IMR-90 (cell line): ENCODE results near the gene SLC25A11. TPM values are rescaled to one million over a fixed set of nuclear protein-coding genes. Genes with fewer than 3 reads are reported as not detected.

Experiments
- ATAC-seq: fragments of 200-7000 bp; cut with Tn5 transposase; 2 replicates; pipeline ENCODE4 v1.9.1; 2020; ENCODE audit warnings: low read depth, mild to moderate bottlenecking, moderate library complexity
- BruUV-seq: library from RNA; stranded (reverse); fragments of 400-500 nt; replicated peaks from 2 replicates; lab custom pipeline; 2021; lab: Mats Ljungman, UMichigan
- CTCF ChIA-PET: fragments of 300-600 bp; formaldehyde crosslinking; extraction: SDS; loops from one replicate; lab custom pipeline; 2021; ENCODE audit warnings: antibody characterized with exemption; lab: Yijun Ruan, JAX
- POLR2A ChIA-PET: fragments of 300-600 bp; sonication (Branson Sonifier 250); formaldehyde crosslinking; loops from one replicate; lab custom pipeline; 2022; ENCODE audit warnings: antibody characterized with exemption; ENCODE audit not compliant: unreplicated experiment; lab: Charles Lee
- DNase-seq: peaks from one replicate; pipeline ENCODE4 v3.0.0; 2013
- H2AFZ ChIP-seq: replicated peaks from 2 replicates; pipeline ENCODE3; 2013; ENCODE audit warnings: low read length, mild to moderate bottlenecking; ENCODE audit not compliant: poor library complexity
- H2AK5ac ChIP-seq: 2 replicates; pipeline ENCODE4 v1.6.1; 2013; ENCODE audit warnings: low read depth, low read length, inconsistent platforms
- H2AK9ac ChIP-seq: replicated peaks from 2 replicates; pipeline ENCODE3; 2013; ENCODE audit warnings: mild to moderate bottlenecking, low read depth, low read length, moderate library complexity; ENCODE audit not compliant: poor library complexity
- H2BK120ac ChIP-seq: 2 replicates; pipeline ENCODE4 v1.6.1; 2013; ENCODE audit warnings: low read depth, low read length, inconsistent platforms
- H2BK15ac ChIP-seq: 3 replicates; pipeline ENCODE4 v1.6.1; 2013; ENCODE audit warnings: low read depth, low read length, inconsistent platforms
- H2BK20ac ChIP-seq: 2 replicates; pipeline ENCODE4 v1.6.1; 2013; ENCODE audit warnings: low read depth, mild to moderate bottlenecking, inconsistent platforms, low read length, moderate library complexity
- H2BK5ac ChIP-seq: 2 replicates; pipeline ENCODE4 v1.6.1; 2013; ENCODE audit warnings: mild to moderate bottlenecking, low read depth, low read length, inconsistent platforms; ENCODE audit not compliant: poor library complexity, severe bottlenecking
- H3K14ac ChIP-seq: replicated peaks from 2 replicates; pipeline ENCODE4 v1.6.1; 2013; ENCODE audit warnings: low read depth, low read length, inconsistent platforms
- H3K18ac ChIP-seq: 2 replicates; pipeline ENCODE4 v1.6.1; 2013; ENCODE audit warnings: low read depth, low read length, control low read depth
- H3K23ac ChIP-seq: 2 replicates; pipeline ENCODE4 v1.6.1; 2013; ENCODE audit warnings: low read depth, low read length, inconsistent platforms
- H3K27ac ChIP-seq: 2 replicates; pipeline ENCODE4 v1.5.1; 2013; ENCODE audit warnings: mild to moderate bottlenecking, control low read depth, low read length; ENCODE audit not compliant: insufficient read depth
- H3K27me3 ChIP-seq: 2 replicates; pipeline ENCODE4 v1.6.1; 2013; ENCODE audit warnings: low read length; ENCODE audit not compliant: control insufficient read depth, insufficient read depth
- H3K36me3 ChIP-seq: 2 replicates; pipeline ENCODE4 v1.6.1; 2013; ENCODE audit warnings: low read length, mixed read lengths; ENCODE audit not compliant: control insufficient read depth, insufficient read depth
- H3K4ac ChIP-seq: 2 replicates; pipeline ENCODE4 v1.6.1; 2013; ENCODE audit warnings: low read depth, low read length, inconsistent platforms
- H3K4me1 ChIP-seq: 2 replicates; pipeline ENCODE4 v1.6.1; 2013; ENCODE audit warnings: low read length, mixed read lengths; ENCODE audit not compliant: control insufficient read depth, insufficient read depth
- H3K4me2 ChIP-seq: 2 replicates; pipeline ENCODE4 v1.6.1; 2013; ENCODE audit warnings: low read depth, mild to moderate bottlenecking, control low read depth, low read length, moderate library complexity
- H3K4me3 ChIP-seq: 2 replicates; pipeline ENCODE4 v1.5.1; 2013; ENCODE audit warnings: low read depth, mild to moderate bottlenecking, control low read depth, low read length, moderate library complexity; ENCODE audit not compliant: insufficient read depth
- H3K56ac ChIP-seq: 2 replicates; pipeline ENCODE4 v1.6.1; 2013; ENCODE audit warnings: low read length, inconsistent platforms; ENCODE audit not compliant: insufficient read depth; ENCODE audit errors: extremely low read depth
- H3K79me1 ChIP-seq, 2 experiments: 2 replicates each; pipeline ENCODE4 v1.6.1; 2013; ENCODE audit warnings: low read length in 2 of 2, inconsistent platforms in 1 of 2, low read depth in 1 of 2
- H3K9ac ChIP-seq: 2 replicates; pipeline ENCODE4 v1.6.1; 2013; ENCODE audit warnings: low read depth, low read length, control low read depth
- H3K9me1 ChIP-seq: 2 replicates; pipeline ENCODE4 v1.6.1; 2013; ENCODE audit warnings: low read length, inconsistent platforms; ENCODE audit not compliant: insufficient read depth
- H3K9me3 ChIP-seq: 2 replicates; pipeline ENCODE4 v1.6.1; 2013; ENCODE audit warnings: low read length; ENCODE audit not compliant: control insufficient read depth, insufficient read depth
- H4K20me1 ChIP-seq: 2 replicates; pipeline ENCODE4 v1.6.1; 2013; ENCODE audit warnings: low read length, inconsistent platforms; ENCODE audit not compliant: insufficient read depth
- H4K5ac ChIP-seq: 2 replicates; pipeline ENCODE4 v1.6.1; 2013; ENCODE audit warnings: mild to moderate bottlenecking, low read depth, low read length, control low read depth
- H4K8ac ChIP-seq, 2 experiments: 2 replicates each; pipeline ENCODE4 v1.6.1; 2013; ENCODE audit warnings: low read depth in 2 of 2, low read length in 2 of 2, control low read depth in 1 of 2, inconsistent platforms in 1 of 2
- H4K91ac ChIP-seq: 2 replicates; pipeline ENCODE4 v1.6.1; 2013; ENCODE audit warnings: low read depth, low read length, inconsistent platforms; ENCODE audit not compliant: insufficient read depth
- BHLHE40 ChIP-seq: fragments of 150-350 bp; IDR thresholded peaks from 2 replicates; pipeline ENCODE4 v1.6.1; 2016; ENCODE audit warnings: mild to moderate bottlenecking, low read depth, low read length
- CEBPB ChIP-seq: IDR thresholded peaks from 2 replicates; pipeline ENCODE4 v1.6.1; 2012; ENCODE audit warnings: low read depth, low read length, improper control_type of control experiment
- CHD1 ChIP-seq: IDR thresholded peaks from 2 replicates; pipeline ENCODE4 v1.6.1; 2012; ENCODE audit warnings: low read depth, low read length, improper control_type of control experiment
- FOS ChIP-seq: fragments of 150-350 bp; IDR thresholded peaks from 2 replicates; pipeline ENCODE4 v1.6.1; 2016; ENCODE audit warnings: low read depth, low read length
- MAFK ChIP-seq: IDR thresholded peaks from 2 replicates; pipeline ENCODE4 v1.6.1; 2012; ENCODE audit warnings: low read depth, low read length, improper control_type of control experiment
- MAZ ChIP-seq: IDR thresholded peaks from 2 replicates; pipeline ENCODE4 v1.6.1; 2012; ENCODE audit warnings: low read depth, mild to moderate bottlenecking, low read length, improper control_type of control experiment, moderate library complexity, borderline replicate concordance
- MXI1 ChIP-seq: IDR thresholded peaks from 2 replicates; pipeline ENCODE4 v1.6.1; 2012; ENCODE audit warnings: low read depth, mild to moderate bottlenecking, low read length, moderate library complexity, borderline replicate concordance
- NFE2L2 ChIP-seq: fragments of 150-350 bp; IDR thresholded peaks from 2 replicates; pipeline ENCODE4 v1.6.1; 2016; ENCODE audit warnings: low read depth, mild to moderate bottlenecking, low read length
- POLR2A ChIP-seq: IDR thresholded peaks from 2 replicates; pipeline ENCODE4 v1.6.1; 2012; ENCODE audit warnings: mild to moderate bottlenecking, low read depth, low read length
- RAD21 ChIP-seq: IDR thresholded peaks from 2 replicates; pipeline ENCODE4 v1.6.1; 2012; ENCODE audit warnings: low read length, improper control_type of control experiment
- RCOR1 ChIP-seq: IDR thresholded peaks from 2 replicates; pipeline ENCODE4 v1.6.1; 2012; ENCODE audit warnings: mild to moderate bottlenecking, low read length, improper control_type of control experiment; ENCODE audit not compliant: insufficient replicate concordance
- RFX5 ChIP-seq: IDR thresholded peaks from 2 replicates; pipeline ENCODE4 v1.8.0; 2012; ENCODE audit warnings: low read depth, mild to moderate bottlenecking, low read length, moderate library complexity
- SMC3 ChIP-seq: fragments of 150-350 bp; IDR thresholded peaks from 2 replicates; pipeline ENCODE4 v1.6.1; 2016; ENCODE audit warnings: low read depth, mild to moderate bottlenecking, antibody characterized with exemption, low read length, moderate library complexity
- dilution Hi-C: fragments of 300-500 bp; cut with HindIII; formaldehyde crosslinking; loops from one replicate; pipeline ENCODE4 v1.14.3; 2018; ENCODE audit warnings: low sequenced_read_pairs; ENCODE audit not compliant: unreplicated experiment
- in situ Hi-C: fragments of 300-500 bp; cut with MboI; formaldehyde crosslinking; loops from 3 replicates; pipeline ENCODE4 v1.14.3; 2019; ENCODE audit warnings: low sequenced_read_pairs, inconsistent platforms, mixed read lengths
- intact Hi-C: fragments of 100-400 bp; cut with micrococcal nuclease; formaldehyde crosslinking; loops from 2 replicates; pipeline ENCODE4 v1.10.0; 2022
- polyA plus RNA-seq, 3 experiments: library from polyadenylated mRNA; depleted of rRNA; stranded (reverse); fragments of >200 nt; gene quantifications; 2 replicates each; pipeline ENCODE4 v1.2.3, GENCODE V29; 2012; ENCODE audit warnings: low replicate concordance in 1 of 3
- total RNA-seq: library from RNA; depleted of rRNA; stranded (reverse); fragments of >200 nt; gene quantifications from 2 replicates; pipeline ENCODE4 v1.2.3, GENCODE V29; 2012
- TF ChIP-seq, protein P1 (sequence below): conservative IDR thresholded peaks from 2 replicates; pipeline ENCODE4 v1.5.1; 2012; ENCODE audit warnings: mild to moderate bottlenecking, low read depth, low read length, improper control_type of control experiment
- TF ChIP-seq, protein P2 (sequence below): fragments of 150-350 bp; IDR thresholded peaks from 2 replicates; pipeline ENCODE4 v1.6.1; 2017; ENCODE audit warnings: mild to moderate bottlenecking, antibody characterized with exemption, low read length, low read depth
- TF ChIP-seq, protein P3 (sequence below): fragments of 150-350 bp; IDR thresholded peaks from 2 replicates; pipeline ENCODE4 v1.6.1; 2016; ENCODE audit warnings: low read depth, mild to moderate bottlenecking, low read length, moderate library complexity, borderline replicate concordance

The SLC25A11 gene
- total and polyA plus RNA-seq, 2 of the 4 experiments (the other 2 are of a cell fraction): 35.0 to 62.2 TPM

DNA sequence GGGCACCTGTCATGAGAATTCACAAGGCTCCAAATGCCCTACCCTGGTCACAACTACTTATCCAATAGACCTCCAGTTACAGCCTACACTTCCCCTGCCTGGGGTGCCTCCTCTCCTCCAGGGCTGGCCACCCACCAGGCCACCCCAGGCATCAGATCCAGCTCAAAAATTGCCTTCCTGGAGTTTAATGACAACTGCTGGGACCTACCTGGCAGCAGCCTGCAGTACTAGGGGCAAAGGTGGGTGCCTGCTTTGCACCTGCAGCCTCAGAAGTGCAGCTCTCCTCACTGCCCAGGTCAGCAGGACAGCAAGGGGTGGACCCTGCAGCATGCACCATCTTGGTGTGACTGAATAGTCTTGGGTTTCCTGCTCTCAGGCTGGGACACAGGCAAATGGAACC, 4.2 kb downstream of the SLC25A11 start:
- Histone ChIP-seq H2AFZ (no peak overlapping the region), H2BK120ac (no peak overlapping the region), H2BK15ac (no peak overlapping the region), H3K9me1 (peaks cover 17% of the 10 kb centered on the region), H3K27me3 (no peaks in the 10 kb centered on the region), H2AK5ac (no peak overlapping the region), H4K20me1 (0 out of 2 replicates have a peak, but pooled peaks cover 7% of the 10 kb centered on the region), H3K4me3 (no peak overlapping the region), H3K23ac (no peak overlapping the region), H3K36me3 (peaks cover 19% of the 10 kb centered on the region), H2AK9ac (no peak overlapping the region), H2BK5ac (no peak overlapping the region), H4K91ac (no peak overlapping the region), H2BK20ac (no peak overlapping the region), H3K4me1 (peaks cover 11% of the 10 kb centered on the region), H3K9ac (no peak overlapping the region), H3K4ac (no peak overlapping the region), H3K9me3 (no peaks in the 10 kb centered on the region), H3K56ac (no peak overlapping the region), H3K4me2 (no peak overlapping the region), H3K14ac (no peak overlapping the region), H3K27ac (no peak overlapping the region), H3K79me1 (peaks cover 10 to 21% of the 10 kb centered on the region in 2 experiments; a peak in 3 of 4 replicates), H3K18ac (no peak overlapping the region), H4K5ac (no peak overlapping the region), H4K8ac (no peak overlapping the region)
- ChIA-PET CTCF (interaction anchor here (1.5 kb wide), 1 partner anchor 26 kb away, joined by 3 read pairs; no protein-coding TSS in a partner anchor), POLR2A (no interaction called here)
- BruUV-seq: no TSS peak
- no peak for TF ChIP-seq RCOR1
- TF ChIP-seq CHD1: no peak
- TF ChIP-seq MAFK: no peak
- TF ChIP-seq, protein P1, sequence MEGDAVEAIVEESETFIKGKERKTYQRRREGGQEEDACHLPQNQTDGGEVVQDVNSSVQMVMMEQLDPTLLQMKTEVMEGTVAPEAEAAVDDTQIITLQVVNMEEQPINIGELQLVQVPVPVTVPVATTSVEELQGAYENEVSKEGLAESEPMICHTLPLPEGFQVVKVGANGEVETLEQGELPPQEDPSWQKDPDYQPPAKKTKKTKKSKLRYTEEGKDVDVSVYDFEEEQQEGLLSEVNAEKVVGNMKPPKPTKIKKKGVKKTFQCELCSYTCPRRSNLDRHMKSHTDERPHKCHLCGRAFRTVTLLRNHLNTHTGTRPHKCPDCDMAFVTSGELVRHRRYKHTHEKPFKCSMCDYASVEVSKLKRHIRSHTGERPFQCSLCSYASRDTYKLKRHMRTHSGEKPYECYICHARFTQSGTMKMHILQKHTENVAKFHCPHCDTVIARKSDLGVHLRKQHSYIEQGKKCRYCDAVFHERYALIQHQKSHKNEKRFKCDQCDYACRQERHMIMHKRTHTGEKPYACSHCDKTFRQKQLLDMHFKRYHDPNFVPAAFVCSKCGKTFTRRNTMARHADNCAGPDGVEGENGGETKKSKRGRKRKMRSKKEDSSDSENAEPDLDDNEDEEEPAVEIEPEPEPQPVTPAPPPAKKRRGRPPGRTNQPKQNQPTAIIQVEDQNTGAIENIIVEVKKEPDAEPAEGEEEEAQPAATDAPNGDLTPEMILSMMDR: no peak
- no peak for TF ChIP-seq POLR2A
- no peak for TF ChIP-seq NFE2L2
- TF ChIP-seq, protein P2, sequence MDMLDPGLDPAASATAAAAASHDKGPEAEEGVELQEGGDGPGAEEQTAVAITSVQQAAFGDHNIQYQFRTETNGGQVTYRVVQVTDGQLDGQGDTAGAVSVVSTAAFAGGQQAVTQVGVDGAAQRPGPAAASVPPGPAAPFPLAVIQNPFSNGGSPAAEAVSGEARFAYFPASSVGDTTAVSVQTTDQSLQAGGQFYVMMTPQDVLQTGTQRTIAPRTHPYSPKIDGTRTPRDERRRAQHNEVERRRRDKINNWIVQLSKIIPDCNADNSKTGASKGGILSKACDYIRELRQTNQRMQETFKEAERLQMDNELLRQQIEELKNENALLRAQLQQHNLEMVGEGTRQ: no peak
- TF ChIP-seq SMC3: no peak
- TF ChIP-seq CEBPB: no peak
- TF ChIP-seq, protein P3, sequence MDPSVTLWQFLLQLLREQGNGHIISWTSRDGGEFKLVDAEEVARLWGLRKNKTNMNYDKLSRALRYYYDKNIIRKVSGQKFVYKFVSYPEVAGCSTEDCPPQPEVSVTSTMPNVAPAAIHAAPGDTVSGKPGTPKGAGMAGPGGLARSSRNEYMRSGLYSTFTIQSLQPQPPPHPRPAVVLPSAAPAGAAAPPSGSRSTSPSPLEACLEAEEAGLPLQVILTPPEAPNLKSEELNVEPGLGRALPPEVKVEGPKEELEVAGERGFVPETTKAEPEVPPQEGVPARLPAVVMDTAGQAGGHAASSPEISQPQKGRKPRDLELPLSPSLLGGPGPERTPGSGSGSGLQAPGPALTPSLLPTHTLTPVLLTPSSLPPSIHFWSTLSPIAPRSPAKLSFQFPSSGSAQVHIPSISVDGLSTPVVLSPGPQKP: no peak
- TF ChIP-seq RAD21: no peak
- TF ChIP-seq MXI1: no peak
- TF ChIP-seq RFX5: no peak
- TF ChIP-seq BHLHE40: no peak
- TF ChIP-seq MAZ: no peak
- no peak for TF ChIP-seq FOS
- in situ Hi-C loops (no loop called here), intact Hi-C loops (no loop called here), dilution Hi-C loops (no loop called here)
- DNase-seq: no peak
- ATAC-seq: no peak
